GM12872 (cell line): ENCODE results near the gene TRIM14.

Experiments
- CTCF ChIP-seq: IDR thresholded peaks from 3 replicates; pipeline ENCODE4 v1.5.1; 2011; ENCODE audit warnings: low read depth, mild to moderate bottlenecking, low read length, moderate library complexity; ENCODE audit not compliant: insufficient read depth

Gene TRIM14

GRCh38 chr9:98064623-98065392 lies 54.2 kb downstream of the TRIM14 start:
- no peak for TF ChIP-seq CTCF

- TF ChIP-seq CTCF: no peak
Measured at GRCh38 chr9:98062161-98062560, 56.9 kb downstream of the TRIM14 start.

- no peak for TF ChIP-seq CTCF
Measured at GRCh38 chr9:98057138-98057799, 61.8 kb downstream of the TRIM14 start.

GRCh38 chr9:98056269-98057137 lies 62.5 kb downstream of the TRIM14 start, which contains the start of gene NANS:
TSS of gene NANS (plus strand) at chr9:98056732. CDS start at chr9:98056809, 77 bp downstream.
- TF ChIP-seq CTCF: no peak

GRCh38 chr9:98054376-98054951 lies 64.6 kb downstream of the TRIM14 start:
- no peak for TF ChIP-seq CTCF

GRCh38 chr9:98050351-98050750 lies 68.7 kb downstream of the TRIM14 start:
- TF ChIP-seq CTCF: no peak
